HG02852 (cell line): Measurements from ENCODE around the gene COX20.

Experiments used
- ATAC-seq: cut with Tn5 transposase; IDR thresholded peaks from one replicate; pipeline ENCODE4 v1.9.1; 2021; ENCODE audit warnings: mild to moderate bottlenecking, moderate library complexity; ENCODE audit not compliant: unreplicated experiment

COX20 gene

GRCh38 chr1:244850896-244851295, 15.4 kb downstream of the COX20 start:
- no peak for ATAC-seq

- no peak for ATAC-seq
These were observed 16.2 kb downstream of the COX20 start for GRCh38 chr1:244851546-244852231.

DNA sequence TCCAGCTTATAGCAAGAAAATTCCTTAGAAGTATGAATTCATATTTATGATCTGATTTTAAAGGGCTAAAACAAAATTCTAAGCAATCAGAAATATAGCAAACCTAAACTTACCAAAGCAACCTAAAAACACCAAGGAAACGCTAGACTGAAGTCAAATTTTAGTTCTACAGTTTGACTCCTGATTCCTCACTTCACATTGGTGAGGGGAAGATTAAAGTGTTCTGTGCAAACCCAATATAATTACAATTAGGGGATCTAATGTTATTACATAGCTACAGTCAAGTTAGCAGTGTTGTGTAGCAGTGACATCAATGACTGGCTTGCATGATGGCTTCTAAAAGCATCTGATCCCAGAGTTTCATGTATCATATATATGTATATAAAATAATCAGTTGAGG, 17.2 kb downstream of the COX20 start:
- no peak for ATAC-seq

DNA sequence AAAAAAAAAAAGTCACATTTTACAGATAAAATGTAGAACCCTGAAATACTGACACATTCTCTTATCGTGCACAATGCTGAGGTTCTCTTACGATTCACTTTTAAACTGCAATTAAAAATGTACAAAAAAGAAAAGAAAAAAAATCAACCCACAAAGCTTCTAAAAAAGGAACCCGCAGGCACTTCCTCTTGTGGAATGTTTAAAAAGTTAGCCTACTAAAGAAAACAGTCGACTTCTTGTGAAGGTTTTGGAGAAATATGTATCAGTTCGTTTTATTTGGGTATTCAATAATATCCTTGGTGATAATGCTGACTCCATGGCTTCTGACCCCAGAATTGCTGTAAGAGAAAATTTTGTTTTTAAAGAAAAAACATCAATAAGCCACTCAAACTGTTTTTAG, 18.7 kb downstream of the COX20 start:
- no peak for ATAC-seq

DNA sequence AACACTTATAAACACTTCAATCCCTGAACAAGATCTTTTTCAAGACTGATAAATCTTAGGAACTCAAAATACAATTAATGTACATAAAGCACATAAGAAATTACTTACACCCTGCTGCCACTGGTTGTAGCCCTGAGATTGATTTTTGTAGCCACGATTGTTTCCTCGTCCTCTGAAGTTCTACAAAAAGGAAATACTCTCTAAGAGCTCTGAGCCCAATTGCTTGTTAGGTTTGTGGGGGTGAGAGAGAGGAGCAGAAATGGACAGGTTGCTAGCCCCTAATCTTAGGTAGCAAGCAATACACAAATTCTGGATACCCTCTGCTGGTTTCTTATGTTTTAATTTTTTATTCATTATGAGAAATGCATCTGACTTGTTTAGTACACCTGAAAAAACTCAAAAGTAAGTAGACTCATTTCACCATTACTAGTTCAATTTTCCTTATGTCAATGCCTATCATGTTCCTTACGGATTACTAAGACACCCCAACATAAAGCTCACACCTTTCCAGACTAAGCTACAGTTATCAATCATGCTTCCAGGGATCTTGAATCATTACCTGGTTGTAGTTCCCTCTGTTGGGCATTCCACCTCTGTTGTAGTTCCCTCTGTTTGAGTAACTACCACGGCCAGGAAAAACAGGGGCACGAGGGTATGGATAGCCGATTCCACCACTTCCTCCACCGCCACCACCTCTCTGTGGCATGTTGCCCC, 19.6 kb downstream of the COX20 start:
- no peak for ATAC-seq

DNA sequence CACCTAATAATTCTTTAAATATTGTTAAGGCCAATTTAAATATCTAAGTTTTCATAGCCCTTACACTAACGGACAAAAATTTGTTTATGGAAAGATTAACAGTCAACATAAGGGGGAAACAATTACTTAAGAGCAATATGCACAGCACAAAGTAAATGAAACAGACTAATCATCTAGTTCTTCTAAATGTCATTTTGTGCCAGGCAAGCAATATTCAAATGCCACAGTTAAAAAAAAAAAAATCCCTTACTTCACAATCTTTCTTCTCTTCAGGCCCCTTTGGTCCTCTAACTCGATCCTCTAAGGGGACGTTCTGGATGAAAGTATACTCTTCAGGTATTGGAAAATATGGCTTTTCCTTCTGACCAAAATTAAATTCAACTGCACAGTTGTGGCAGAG, 22.3 kb downstream of the COX20 start:
- ATAC-seq = no peak

- ATAC-seq = no peak
These were observed 22.9 kb downstream of the COX20 start for GRCh38 chr1:244858357-244858756.

- no peak for ATAC-seq
These were observed 24.6 kb downstream of the COX20 start for GRCh38 chr1:244860078-244860477.

GRCh38 chr1:244860914-244861610, 25.6 kb downstream of the COX20 start:
- no peak for ATAC-seq

GRCh38 chr1:244861683-244862082, 26.2 kb downstream of the COX20 start:
- no peak for ATAC-seq

GRCh38 chr1:244862354-244862698, 26.9 kb downstream of the COX20 start:
- ATAC-seq = no peak

GRCh38 chr1:244862699-244863490, 27.4 kb downstream of the COX20 start:
- ATAC-seq = peak; percentile 48

DNA sequence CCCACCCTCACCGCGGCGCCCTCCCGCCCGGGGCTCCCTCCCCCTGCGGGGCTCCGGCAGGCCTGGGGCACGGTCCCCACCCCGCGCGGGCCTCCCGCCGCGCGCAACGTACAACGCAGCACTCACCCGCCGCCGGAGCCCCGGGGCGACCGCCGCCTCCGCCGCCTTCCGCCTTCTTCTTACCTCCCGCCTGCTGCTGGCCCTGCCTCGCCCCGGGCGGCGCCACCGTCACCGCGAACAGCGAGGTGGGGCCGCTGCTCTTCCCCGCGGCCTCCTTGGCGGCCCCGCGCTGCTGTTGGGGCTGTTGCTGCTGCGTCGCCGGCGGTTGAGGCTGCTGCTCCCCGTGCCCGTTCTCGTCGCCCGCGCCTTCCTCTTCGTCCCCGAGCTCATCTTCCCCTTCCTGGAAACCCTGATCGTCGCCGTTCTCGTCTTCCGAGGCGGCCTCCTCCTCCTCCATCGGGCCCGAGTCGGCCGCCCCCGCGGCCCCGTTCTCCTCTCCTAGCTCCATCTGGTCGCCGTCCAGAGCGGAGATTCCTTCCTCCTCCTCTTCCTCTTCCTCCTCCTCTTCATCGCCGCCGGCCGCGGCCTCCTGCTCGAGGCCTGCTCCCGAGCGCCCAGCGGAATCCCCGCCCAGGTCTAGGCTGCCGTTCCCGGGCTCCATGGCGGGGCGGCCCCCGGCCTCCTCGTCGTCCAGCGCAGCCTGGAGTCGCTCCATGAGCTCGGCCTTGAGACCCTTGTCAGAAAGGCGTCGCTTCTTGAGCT, 28.2 kb downstream of the COX20 start:
- ATAC-seq = peak; percentile 4

DNA sequence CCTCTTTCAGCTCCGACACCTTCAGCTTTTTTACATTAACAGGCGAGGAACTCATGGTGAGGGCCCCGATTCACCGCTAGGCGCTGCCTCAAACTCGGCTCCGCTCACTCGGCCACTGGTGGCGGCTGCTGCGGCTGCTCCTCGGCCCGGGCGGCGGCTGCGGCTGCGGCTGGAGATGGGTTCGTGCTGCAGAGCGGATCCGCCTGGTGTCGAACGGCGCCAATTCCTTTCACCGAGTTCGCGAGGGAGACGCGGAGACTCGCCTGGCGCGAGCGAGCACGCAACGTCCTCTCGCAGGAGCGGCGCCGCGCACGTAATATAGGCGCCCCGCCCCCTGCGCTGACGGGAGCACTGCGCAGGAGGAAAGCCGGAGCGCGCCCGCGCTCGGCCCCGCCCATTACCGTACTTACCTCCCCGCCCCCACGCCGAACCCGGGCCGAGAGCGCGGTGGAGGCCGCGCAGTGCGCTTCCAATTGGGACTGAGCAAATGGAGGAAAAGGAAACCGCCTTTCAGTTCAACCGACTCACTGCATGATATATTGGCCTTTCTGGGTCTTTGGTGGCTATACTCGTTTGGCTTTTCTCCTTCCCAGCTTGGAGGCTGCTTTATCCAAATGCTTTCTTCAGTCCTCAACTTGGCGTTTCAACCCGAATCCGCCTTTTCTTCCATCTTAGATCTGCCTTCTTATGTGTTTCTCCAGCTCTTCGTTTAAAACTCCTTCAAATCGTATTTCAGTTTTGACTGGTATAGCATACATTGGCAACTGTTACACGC, 29.0 kb downstream of the COX20 start, which contains the start of gene HNRNPU:
Gene HNRNPU, minus strand, starts transcription at position 291 of the 775 bp plus-strand sequence. Its CDS starts 236 bp downstream, at position 55.
- peak; percentile 66 for ATAC-seq

DNA sequence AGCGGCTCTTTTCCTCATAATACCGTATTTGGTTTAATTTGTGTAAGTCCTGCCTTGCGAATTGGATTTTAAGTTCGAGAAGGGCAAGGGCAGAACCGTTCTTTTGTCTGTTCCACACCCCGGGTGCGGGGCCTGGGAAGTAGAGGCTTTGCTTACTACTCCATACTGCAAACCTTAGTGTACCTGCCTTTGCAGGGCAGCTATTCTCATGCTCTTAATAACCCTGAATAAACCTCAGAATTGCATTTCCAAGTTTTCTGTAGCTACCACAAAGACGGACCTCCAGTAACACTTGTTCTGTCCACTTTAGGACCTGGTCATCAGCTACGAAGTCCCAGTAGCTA, 29.5 kb downstream of the COX20 start:
- ATAC-seq = no peak

- ATAC-seq = no peak
These were observed 30.4 kb downstream of the COX20 start for GRCh38 chr1:244865820-244866219.

DNA sequence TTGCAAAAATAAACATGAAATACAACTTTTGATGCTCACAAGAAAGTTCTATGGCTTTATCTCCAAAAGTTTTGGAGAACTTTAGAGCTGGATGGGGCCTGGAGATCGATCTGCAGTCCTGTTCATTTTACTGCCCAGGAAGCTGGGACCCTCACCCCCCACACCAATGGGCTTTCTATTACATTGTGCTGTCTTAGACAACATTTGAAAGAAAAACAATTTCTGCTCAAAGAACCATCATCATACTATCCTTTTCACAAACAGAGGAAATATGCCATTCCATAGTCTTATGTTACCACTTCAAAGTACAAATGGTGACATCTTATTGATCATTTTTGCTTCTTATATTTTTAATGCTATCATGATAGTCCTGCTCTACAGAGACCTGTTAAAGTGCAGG, 30.9 kb downstream of the COX20 start:
- ATAC-seq = no peak

GRCh38 chr1:244868484-244869363, 33.3 kb downstream of the COX20 start:
- no peak for ATAC-seq

- ATAC-seq = no peak
These were observed 33.9 kb downstream of the COX20 start for GRCh38 chr1:244869364-244869827.
